NCI-H748 treated with DMSO at 0.1 percent for 48 hours (cell line): ENCODE measurements around the gene CLCNKA.
"Not testable (repeated sequence)": the region's sequence is repeated elsewhere in the genome, so short reads cannot be mapped to it uniquely, and the experiment has no call there.

Experiments
- DNase-seq: peaks from one replicate; lab custom pipeline; 2025; lab: John Stamatoyannopoulos, UW

Gene CLCNKA

DNA sequence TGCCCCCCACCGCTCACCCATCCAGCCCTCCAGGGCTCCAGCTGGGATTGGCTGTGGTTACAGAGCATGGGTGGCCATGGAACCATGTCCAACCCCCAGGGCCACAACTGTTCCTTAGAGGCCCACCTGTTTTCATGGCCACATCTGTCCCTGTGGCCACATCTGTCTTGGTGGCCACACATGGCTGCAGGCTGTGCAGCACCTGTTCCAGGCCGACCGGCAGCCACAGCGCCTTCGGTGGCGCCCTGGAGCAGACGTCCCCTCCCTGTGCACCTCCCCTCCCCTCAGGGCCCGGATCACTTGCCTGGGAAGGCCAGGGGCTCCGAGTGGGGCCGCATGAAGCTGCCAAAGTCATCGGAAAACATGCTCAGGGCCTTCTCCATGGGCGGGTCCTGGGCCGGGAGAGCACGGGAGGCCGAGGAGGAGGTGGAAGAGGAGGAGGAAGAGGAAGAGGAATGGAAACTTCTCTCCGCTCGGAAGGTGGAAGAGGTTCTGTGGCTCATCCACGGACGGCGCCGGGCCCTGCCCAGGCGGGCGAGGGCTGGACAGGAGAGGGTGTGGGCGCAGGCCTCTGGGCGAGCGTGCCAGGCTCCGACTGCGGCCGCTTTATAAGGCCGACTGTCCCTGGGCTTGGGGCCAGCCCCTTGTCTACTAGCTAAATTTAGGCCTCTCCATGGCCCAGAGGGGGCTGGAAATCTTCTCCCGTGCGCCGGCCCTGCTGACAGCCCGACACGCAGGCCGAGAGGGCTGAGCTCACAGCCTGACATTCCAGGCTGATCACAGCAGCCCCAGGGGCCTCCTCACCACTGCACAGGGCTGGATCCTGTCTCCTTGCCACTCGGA lies 4.2 kb upstream of the CLCNKA start, which contains the start of gene HSPB7:
HSPB7 (minus strand) TSS at position 583 of the 843 bp plus-strand sequence; CDS start at position 503, 80 bp downstream.
- DNase-seq: no peak

- DNase-seq: no peak
These were observed 3.5 kb upstream of the CLCNKA start for GRCh38 chr1:16018308-16018707.

GRCh38 chr1:16018749-16019643 lies 2.8 kb upstream of the CLCNKA start:
- DNase-seq: no peak

DNA sequence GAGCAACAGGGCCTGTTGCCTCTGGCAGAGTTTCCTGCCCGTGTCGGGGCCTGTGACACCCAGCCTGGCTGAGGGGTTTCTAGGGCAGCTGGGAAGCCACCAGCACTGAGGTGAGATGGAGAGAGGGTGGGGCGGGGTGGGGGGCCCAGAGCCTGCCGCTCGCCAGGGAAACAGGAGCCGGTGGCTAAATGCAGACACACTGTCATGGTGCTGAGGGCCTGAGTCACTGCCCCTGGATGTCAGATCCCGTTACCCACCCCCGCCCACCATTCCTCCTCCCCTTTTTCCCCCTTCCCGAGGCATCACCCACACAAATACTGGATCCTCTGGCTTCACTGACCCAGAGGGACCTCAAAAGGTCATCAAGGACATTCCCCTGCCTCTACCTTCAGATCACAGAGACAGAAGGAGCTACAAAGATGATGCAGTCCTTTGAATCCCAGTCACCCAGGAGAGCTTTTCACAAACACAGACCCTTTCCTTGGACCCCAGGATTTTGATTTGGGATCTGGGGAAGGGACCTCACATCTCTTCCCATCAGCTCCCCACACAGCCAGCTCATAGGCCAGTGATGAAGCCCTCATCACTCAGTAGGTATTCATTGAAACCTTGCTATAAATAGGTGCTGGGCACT lies 2.1 kb upstream of the CLCNKA start:
- no peak for DNase-seq

DNA sequence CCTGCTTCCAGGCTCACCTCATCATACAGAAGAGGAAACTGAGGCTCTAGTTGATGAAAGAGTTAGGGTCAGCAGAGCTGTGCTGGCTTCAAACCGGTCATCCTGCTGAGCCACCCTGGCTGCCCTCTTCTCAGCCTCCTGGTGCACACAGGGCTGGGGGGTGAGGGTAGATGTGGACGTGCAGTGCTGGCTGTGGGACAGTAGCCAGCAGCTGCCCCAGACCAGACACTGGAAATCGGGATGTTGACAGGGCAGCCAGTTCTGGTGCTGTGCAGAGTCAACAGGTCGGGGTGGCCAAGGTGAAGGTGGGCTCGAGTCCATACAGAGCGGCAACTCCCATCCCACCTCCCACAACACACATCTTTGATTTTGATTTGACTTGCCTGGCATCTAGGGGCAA lies 1.5 kb upstream of the CLCNKA start:
- DNase-seq: no peak

DNA sequence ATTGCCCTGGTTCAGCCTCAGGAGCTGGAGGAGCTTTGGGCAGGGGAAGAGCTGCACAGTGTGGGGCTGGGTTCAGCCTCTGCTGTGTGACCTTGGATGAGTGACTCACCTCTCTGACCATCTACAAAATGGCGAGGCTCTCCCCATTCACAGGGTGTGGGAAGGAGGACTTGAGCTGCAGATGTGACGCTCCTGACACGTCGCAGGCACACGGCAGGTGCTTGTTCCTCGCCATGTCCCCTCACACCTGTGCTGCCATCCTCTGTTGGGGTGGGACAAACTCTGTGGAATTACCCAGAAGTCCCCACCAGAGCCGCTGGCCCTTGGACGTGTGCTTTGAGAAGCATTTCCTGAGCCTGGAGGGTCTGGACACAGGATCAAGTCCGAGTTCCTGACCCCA lies 958 bp upstream of the CLCNKA start:
- not testable (repeated sequence) for DNase-seq

DNA sequence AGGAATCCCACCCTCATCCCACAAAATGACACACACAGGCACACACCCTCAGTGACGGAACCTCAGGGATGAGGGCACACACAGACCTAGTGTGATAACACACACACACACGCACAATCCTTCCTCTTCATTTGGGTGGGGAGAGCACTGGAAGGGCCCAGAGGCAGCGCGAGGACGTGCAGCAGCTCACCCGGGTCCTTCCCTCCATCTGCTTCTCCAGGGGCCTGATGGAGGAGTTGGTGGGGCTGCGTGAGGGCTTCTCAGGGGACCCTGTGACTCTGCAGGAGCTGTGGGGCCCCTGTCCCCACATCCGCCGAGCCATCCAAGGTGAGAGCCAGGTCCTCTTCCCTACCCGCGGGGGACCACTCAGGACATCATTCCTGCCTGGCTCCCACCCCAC lies 557 bp downstream of the CLCNKA start:
- no peak for DNase-seq

DNA sequence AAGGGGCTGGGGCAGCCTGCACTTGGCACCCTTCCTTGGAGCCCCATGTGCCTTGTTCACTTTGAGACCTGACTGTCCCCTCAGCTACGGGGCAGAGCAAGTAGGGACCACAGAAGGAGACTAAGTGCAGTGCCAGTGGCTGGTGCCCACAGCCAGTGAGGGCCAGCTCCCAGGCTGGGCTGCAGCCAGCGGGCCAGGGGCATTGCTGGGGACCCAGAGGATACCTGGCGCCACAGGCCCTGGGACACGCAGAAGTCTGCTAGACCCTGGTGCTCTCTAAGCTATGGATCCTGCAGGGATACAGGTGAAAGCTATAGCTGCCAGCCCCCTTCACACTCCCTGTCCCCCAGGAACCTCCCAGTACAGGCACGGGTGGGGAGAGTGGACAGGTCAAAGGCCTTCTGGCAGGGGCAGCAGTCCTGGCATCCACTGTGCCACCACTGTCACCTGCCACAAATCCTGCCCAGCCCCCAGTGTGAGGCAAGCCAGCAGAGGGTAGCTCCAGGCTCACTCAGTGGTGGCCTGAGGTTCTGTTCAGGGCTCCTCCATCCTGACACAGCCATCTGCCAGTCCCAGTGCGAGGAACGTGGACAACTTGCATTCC lies 1.3 kb downstream of the CLCNKA start:
- no peak for DNase-seq

GRCh38 chr1:16026302-16026701 lies 4.5 kb downstream of the CLCNKA start:
- DNase-seq: not testable (repeated sequence)

DNA sequence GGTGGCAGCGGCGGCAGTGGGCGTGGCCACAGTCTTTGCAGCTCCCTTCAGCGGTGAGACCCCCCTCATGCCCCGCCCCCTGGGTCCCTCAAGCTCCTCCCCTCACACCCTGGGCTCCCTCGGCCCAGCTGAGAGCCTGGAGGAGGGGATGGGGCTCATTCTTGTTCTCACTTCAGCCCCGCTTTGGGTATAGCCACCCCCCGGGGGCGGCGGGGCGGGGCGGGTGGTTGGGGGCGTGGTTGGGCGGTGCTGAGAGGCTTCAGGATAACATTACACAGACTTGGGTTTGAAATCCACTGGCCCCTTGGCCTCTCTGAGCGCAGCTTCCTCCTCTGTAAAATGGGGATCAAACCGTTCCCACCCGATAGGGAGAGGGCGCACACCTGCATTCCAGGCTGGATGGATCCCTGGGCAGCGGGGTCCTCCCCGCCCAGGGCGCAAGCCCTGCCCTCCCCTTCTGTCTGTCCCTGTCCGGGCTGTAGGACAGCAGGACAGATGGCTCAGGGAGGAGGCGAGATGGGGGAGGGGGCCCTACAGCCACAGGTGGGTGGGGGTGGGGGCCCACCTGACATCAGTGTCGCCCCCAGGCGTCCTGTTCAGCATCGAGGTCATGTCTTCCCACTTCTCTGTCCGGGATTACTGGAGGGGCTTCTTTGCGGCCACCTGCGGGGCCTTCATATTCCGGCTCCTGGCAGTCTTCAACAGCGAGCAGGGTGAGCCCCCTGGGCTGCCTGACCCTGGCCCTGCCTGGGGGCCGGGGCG lies 5.1 kb downstream of the CLCNKA start:
- peak; percentile 21 for DNase-seq

DNA sequence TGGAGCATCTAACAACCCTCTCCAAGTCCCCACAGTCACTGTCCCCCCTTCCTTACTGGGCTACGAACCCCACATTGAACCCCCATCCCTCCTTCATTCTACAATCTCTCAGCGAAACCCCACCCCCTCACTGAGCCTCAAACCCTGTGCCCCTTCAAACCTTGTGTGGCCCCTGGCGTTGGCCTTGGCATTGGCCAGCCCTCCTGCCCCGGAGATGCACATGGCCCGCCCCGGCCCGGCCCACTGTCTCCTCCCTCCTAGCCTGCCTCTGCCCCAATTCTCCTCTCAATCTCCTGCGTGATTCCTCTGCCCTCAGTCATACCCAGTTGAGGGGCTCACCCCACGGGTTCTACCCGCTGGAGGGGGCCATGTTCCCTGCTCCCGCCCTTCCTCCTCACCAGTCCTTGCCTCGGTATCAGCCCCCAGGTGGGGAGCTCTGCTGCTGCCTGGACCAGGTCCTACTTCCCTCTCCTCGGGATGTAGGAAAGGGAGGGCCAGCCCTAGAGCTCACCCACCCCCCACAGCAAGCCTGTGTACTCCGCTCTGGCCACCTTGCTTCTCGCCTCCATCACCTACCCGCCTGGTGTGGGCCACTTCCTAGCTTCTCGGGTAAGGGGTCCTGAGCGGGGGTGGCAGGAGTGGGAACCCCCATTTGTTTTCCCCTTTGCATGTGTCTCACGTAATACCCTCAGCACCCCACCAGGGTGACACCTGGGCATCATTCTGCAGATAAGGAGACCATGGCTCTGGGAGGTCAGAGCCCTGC lies 6.6 kb downstream of the CLCNKA start:
- DNase-seq: no peak

- DNase-seq: not testable (repeated sequence)
These were observed 7.1 kb downstream of the CLCNKA start for GRCh38 chr1:16029003-16029268.

- DNase-seq: no peak
These were observed 7.5 kb downstream of the CLCNKA start for GRCh38 chr1:16029288-16029687.

- no peak for DNase-seq
These were observed 9.7 kb downstream of the CLCNKA start for GRCh38 chr1:16031551-16031950.

DNA sequence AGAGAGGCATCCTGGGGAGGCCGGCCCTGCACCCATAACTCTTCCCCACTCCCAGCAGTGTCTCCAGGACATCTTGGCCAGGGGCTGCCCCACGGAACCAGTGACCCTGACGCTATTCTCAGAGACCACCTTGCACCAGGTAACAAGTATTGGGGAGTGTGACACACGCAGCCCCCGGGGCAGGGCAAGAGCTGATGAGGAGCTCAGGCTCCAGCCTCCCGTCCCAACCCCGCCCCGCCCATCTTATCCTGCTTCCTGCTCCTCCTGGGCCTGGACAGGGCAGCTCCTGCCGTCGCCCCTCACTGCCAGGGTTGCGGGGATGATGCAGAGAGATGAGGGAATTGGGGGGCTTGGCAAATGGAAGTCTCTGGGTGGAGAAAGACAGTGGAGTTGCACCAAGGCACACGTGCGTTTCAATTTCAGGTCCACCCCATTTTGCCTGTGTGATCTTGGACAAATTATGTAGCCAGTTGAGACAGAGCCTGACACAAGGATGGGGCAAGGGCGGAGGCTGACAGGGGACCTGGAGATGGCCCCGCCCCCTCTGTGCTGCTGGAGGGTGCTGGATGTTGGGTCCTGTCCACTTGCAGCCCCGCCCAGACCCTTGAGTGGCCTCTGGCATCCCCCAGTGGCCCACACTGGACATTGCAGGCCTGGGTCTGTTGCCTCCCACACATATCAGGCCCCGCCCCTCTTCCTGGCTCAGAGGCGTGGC lies 10.7 kb downstream of the CLCNKA start:
- DNase-seq: peak; percentile 59

DNA sequence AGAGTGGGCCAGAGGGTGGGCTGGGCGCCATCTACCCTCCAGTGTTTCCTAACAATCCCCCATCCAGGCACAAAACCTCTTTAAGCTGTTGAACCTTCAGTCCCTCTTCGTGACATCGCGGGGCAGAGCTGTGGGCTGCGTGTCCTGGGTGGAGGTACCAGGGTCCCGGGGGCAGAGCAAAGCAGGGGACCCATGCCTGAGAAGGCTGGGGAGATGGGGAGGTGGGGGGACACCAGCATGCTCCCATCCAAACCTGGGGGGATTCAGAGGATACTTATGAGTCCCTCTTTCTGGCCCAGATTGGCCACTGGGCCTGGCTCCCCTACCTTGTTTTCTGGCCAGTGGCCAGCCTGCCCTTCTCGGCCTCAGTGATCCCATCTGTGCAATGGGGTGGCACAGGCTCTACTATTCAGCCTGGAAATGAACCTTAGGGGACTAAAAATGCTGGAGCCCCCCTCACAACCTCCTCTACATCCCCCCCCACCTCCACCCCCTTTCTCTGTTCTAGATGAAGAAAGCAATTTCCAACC lies 11.3 kb downstream of the CLCNKA start:
- DNase-seq: not testable (repeated sequence)

GRCh38 chr1:16036461-16036860 lies 14.6 kb downstream of the CLCNKA start:
- DNase-seq: not testable (repeated sequence)

DNA sequence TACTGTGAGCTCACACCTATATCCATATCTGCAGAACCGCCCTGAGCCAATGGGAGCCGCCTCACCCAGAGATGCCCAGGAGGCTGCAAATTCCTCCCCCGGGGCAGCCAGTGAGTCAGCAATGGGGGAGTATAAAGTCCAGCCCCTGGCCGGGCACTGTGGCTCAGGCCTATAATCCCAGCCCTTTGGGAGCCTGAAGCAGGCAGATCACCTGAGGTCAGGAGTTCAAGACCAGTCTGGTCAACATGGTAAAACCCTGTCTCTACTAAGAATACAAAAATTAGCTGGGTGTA lies 16.7 kb downstream of the CLCNKA start:
- DNase-seq: no peak

GRCh38 chr1:16039871-16040270 lies 18.0 kb downstream of the CLCNKA start:
- DNase-seq: not testable (repeated sequence)

- no peak for DNase-seq
These were observed 19.4 kb downstream of the CLCNKA start for GRCh38 chr1:16041200-16041599.
